ENCODE measurements around the gene SEMA3C.
"Not testable (repeated sequence)": the region's sequence is repeated elsewhere in the genome, so short reads cannot be mapped to it uniquely, and the experiment has no call there.

Gene SEMA3C

DNA sequence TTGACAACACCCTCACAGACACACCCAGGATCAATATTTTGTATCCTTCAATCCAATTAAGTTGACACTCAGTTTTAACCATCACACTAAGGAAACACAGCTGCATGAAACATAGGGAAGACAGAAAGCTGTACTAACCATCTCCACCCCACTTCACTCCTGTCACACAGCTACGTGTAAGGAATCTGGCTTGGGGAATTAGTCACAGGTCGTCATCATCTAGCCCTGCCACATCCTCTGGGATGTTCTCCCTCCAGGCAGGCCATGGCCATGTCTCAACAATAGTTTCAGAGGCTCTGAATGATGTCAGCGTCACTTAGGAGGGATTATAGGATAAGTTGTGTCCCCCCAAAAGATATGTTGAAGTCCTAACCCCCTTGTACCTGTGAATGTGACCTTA, 10.8 kb upstream of the SEMA3C start:
- in situ Hi-C loops (cut with MboI; ENCODE audit: low sequenced_read_pairs) = no loop called here

GRCh38 chr7:80926955-80927354, 8.1 kb upstream of the SEMA3C start:
- in situ Hi-C loops (cut with MboI; ENCODE audit: low sequenced_read_pairs) = not testable (repeated sequence)

GRCh38 chr7:80924090-80924489, 5.2 kb upstream of the SEMA3C start:
- in situ Hi-C loops (cut with MboI; ENCODE audit: low sequenced_read_pairs) = no loop called here

DNA sequence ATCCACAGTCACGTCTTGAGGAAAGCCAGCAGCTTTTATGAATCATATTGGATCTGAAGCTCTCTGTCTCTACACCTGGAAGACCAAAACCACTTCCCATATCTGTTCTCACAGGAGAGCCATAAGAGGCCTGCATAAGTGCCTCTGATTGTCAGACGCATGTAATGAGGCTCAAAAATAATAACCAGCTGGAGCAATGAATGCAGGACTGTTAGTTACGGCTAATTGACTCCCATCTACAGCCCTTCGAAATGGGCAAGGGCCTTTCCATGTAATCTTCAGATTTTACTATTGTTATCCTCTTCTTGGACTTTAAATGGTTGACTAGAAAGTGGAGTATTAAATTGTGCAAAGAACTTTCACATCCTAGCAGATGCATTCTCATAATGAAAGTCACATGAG, 4.4 kb upstream of the SEMA3C start:
- in situ Hi-C loops (cut with MboI; ENCODE audit: low sequenced_read_pairs) = no loop called here

DNA sequence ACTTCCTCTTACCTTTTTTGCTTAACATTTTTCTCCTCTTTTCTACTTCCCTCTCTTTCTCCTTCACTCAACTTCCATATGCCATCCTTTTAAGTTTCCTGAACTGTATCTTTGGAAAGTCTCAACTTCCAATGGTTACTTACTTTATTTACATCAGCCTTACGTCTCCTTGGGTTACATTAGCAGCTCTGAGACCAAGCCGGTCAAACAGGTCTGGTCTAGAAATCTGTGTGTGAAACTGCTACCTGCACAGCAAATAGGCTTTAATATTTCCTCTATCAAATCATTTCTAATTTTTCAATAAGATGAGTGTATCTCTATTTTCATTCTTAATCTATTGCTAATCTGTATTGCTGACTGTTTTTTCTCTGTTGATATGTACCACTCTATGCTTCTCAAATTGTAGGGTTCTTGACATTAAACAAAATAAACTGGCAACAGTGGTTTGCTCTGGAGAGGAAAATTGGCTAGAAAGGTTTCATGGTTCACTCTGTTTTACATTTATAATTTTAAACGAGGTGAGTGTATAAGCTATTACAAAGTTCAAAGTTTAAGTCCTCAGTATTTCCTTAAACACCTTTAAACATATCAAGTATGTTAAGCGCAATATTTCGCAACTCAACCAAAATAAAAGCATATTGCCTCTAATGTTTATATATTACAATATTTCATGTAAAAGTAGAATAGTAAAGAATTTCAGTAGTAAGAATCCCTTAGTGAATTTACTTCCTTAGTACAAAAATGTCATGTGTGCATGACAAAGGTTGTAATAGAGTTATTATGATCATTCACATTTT, 3.6 kb upstream of the SEMA3C start:
- in situ Hi-C loops (cut with MboI; ENCODE audit: low sequenced_read_pairs) = no loop called here

- in situ Hi-C loops (cut with MboI; ENCODE audit: low sequenced_read_pairs) = no loop called here
Observed at GRCh38 chr7:80921130-80921529, 2.3 kb upstream of the SEMA3C start.

GRCh38 chr7:80918399-80918798, 452 bp downstream of the SEMA3C start:
- in situ Hi-C loops (cut with MboI; ENCODE audit: low sequenced_read_pairs) = no loop called here

GRCh38 chr7:80916770-80917741, 1.8 kb downstream of the SEMA3C start:
- in situ Hi-C loops (cut with MboI; ENCODE audit: low sequenced_read_pairs) = no loop called here

DNA sequence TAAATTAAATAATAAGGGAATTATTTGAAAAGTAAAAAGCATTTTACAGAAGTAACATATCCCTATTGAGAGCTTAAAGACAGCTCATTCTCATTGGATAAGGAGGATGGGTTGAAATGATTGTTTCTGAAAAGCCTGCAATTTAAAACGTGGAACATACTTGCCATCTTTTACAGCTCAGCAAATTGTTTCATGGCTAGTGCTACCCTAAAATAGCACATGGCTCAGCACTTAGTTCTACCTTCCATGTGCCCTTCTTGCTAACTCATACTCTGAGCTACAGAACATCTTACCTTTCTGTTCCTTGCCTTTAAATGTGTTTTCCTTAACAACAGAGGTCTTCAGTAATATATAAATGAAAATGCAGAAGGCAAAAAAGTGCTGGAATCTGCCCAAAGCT, 8.6 kb downstream of the SEMA3C start:
- in situ Hi-C loops (cut with MboI; ENCODE audit: low sequenced_read_pairs) = no loop called here

- in situ Hi-C loops (cut with MboI; ENCODE audit: low sequenced_read_pairs) = no loop called here
Observed at GRCh38 chr7:80908360-80908797, 10.5 kb downstream of the SEMA3C start.

- in situ Hi-C loops (cut with MboI; ENCODE audit: low sequenced_read_pairs) = no loop called here
Observed at GRCh38 chr7:80907612-80908011, 11.2 kb downstream of the SEMA3C start.

- in situ Hi-C loops (cut with MboI; ENCODE audit: low sequenced_read_pairs) = no loop called here
Observed at GRCh38 chr7:80907141-80907601, 11.7 kb downstream of the SEMA3C start.

DNA sequence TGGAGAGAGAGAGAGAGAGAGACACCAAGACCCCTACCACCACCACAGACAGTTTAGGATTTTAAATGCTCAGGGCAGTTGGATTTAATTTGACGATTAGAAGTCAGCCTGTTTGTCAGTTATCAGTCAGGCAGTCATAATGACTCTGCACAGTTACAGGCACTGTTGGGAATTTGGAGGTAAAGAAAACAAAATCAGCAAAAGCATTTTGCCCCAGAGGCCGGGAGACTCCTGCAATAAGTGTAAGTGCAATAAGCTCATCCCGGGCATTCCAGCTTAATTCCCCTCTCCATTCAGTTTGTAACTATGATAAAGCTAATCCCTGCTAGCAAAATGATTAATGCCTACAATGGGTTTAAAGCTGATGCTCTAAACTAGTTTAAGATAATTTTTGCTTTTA, 13.5 kb downstream of the SEMA3C start:
- in situ Hi-C loops (cut with MboI; ENCODE audit: low sequenced_read_pairs) = no loop called here

DNA sequence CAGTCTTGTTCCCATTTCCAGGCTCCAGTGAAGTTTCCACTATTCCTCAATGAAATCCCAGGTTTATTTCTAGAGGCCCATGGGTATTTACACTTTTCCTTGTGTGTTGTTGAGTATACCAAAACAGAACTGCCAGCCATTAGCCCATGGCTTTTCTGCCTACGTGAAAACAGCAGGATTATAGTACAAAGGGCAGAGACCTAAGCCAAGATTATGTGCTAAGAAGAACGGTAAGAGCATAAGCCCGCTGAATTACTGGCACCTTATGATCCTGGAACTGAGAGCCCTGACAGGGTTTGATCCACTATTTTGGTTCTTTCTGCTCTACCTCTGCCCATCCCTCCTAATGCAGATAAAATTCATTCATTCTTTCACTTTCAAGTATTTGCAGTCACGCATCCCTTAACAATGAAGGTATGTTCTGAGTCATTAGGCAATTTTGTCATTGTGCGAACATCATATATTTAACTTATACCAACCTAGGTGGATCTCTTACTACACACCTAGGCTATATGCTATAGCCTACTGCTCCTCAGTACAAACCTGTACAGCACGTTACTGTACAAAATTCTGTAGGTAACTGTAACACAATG, 16.0 kb downstream of the SEMA3C start:
- in situ Hi-C loops (cut with MboI; ENCODE audit: low sequenced_read_pairs) = no loop called here

- in situ Hi-C loops (cut with MboI; ENCODE audit: low sequenced_read_pairs) = no loop called here
Observed at GRCh38 chr7:80902019-80902418, 16.8 kb downstream of the SEMA3C start.

DNA sequence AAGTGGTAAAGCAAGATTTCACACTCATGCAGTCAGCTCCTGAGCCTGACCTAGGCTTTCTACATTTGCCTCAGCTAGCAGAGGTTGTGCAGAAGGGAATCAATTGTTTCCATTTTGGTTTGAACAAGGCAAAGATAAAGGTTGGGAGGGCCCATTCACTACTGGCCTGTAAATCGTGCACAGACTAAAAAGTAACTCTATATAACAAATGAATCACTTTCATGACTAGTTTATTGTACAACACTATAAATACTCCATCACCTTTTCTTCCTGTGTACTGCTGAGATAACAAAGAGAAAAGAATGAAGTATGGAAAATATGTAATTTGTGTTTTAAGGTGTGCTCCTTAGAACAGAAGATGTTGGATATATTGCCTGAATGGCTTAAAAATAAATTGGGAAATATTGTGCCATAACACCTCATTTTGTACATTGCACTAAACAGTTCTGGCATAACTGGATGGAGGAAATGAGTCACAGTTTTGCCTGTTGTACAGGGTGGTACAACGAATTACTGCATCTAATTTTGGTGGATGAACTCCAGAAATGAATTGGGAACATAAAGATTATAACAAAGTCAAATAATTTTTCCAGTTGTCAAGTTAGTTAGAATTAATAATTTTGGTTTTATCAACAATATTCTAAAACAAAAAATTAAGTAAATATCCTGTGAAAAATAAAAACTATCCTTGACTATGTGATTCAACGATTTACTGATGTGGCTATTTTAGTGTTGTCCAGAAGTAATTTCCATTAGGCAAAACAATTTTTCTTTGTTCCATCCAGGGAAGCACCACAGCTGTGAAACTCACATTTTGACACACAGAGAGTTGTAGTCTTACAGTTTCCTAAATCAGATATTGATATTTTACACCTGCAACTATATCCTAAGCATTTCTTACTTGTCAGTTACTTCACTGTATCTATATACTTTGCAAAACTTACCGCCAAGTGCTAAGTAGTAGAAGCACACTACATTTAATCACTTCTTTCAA, 18.0 kb downstream of the SEMA3C start:
- in situ Hi-C loops (cut with MboI; ENCODE audit: low sequenced_read_pairs) = no loop called here

DNA sequence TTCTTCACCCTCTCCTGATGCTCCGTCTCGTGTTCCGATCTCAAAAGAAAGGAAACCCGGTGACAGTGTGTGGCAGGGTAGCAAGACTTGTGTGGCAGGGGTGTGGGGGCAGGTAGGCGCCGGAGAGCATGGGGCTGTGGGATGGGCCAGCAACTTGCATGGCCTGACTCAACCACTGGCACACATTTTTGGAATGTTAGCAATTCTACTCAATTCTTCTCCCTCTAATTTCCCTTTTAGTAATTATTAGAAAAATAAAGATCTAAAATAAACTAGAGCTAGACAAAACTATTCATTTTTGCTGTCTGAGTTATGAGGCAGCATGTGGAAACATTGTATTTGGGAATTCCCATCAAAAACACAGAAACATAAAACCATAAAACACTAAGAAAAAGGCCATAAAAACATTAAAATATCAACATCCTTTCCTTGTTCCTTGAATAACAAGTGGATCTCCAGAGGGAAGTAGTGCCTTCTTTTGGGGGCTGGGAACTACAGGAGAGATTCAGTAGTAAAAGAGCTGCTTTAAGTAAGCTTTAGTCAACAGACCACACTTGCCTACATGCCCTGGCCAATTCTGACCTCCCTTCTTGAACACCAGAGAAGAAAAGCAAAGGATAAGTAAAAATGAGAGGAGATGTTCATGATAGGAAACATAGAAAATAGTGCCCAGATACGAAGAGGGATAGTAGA, 21.8 kb downstream of the SEMA3C start:
- in situ Hi-C loops (cut with MboI; ENCODE audit: low sequenced_read_pairs) = no loop called here

- in situ Hi-C loops (cut with MboI; ENCODE audit: low sequenced_read_pairs) = no loop called here
Observed at GRCh38 chr7:80895056-80895455, 23.8 kb downstream of the SEMA3C start.

- in situ Hi-C loops (cut with MboI; ENCODE audit: low sequenced_read_pairs) = no loop called here
Observed at GRCh38 chr7:80891259-80891544, 27.6 kb downstream of the SEMA3C start.
